Kidney (tissue), 14 donors: Measurements from ENCODE around the gene FIG4. TPM values are rescaled to one million over a fixed set of nuclear protein-coding genes. Genes with fewer than 3 reads are reported as not detected.
A peak's percentile ranks its signal among the peaks of the same experiment; 100 is the strongest.
"Not testable (repeated sequence)": the region's sequence is repeated elsewhere in the genome, so short reads cannot be mapped to it uniquely, and the experiment has no call there.

Experiments
- DNase-seq, 5 donors: peaks; one replicate each; pipeline ENCODE4 v3.0.0-alpha.2; 2013 to 2020
- FAIRE-seq: peaks from 2 replicates; lab custom pipeline; 2012; peaks lifted over from hg19 to GRCh38; lab: Jason Lieb, UNC
- H3K27ac ChIP-seq, 2 donors: one replicate each; pipeline ENCODE4 v1.7.0; 2013; ENCODE audit warnings: low read depth in 2 of 2, low read length in 2 of 2, inconsistent platforms in 1 of 2
- H3K27me3 ChIP-seq: one replicate; pipeline ENCODE4 v1.7.1; 2013; ENCODE audit warnings: low read length, inconsistent platforms; ENCODE audit not compliant: control insufficient read depth, insufficient read depth
- H3K36me3 ChIP-seq, 3 donors: one replicate each; pipeline versions ENCODE4 v1.7.0 to v1.7.1; 2013; ENCODE audit warnings: low read length in 3 of 3, control low read depth in 1 of 3, inconsistent platforms in 1 of 3; ENCODE audit not compliant: insufficient read depth in 3 of 3, control insufficient read depth in 2 of 3
- H3K4me1 ChIP-seq, 3 donors: one replicate each; pipeline versions ENCODE4 v1.7.0 to v1.7.1; 2013; ENCODE audit warnings: low read length in 3 of 3, inconsistent platforms in 1 of 3, low read depth in 1 of 3; ENCODE audit not compliant: control insufficient read depth in 2 of 3, insufficient read depth in 2 of 3
- H3K4me3 ChIP-seq, 3 donors: one replicate each; pipeline versions ENCODE4 v1.7.0 to v1.8.1; 2013; ENCODE audit warnings: low read length in 3 of 3, control low read depth in 1 of 3, inconsistent platforms in 1 of 3
- H3K9ac ChIP-seq, 3 donors: one replicate each; pipeline versions ENCODE4 v1.7.0 to v1.7.1; 2013; ENCODE audit warnings: low read length in 3 of 3, control low read depth in 1 of 3, inconsistent platforms in 1 of 3
- H3K9me3 ChIP-seq, 3 donors: one replicate each; pipeline versions ENCODE4 v1.7.0 to v1.7.1; 2013; ENCODE audit warnings: low read length in 3 of 3, control low read depth in 1 of 3, inconsistent platforms in 1 of 3; ENCODE audit not compliant: control insufficient read depth in 2 of 3, insufficient read depth in 1 of 3
- intact Hi-C: fragments of 100-400 bp; cut with DNase I; formaldehyde crosslinking; loops from one replicate; pipeline ENCODE4 v1.11.1; 2022
- polyA plus RNA-seq: library from polyadenylated mRNA; stranded (reverse); fragments of 350-450 nt; fragmentation: Illumina TruSeq; extraction: RNeasy Lipid Tissue Mini Kit (QIAGEN cat#74804); gene quantifications from one replicate; pipeline ENCODE4 v1.2.3, GENCODE V29; 2014; ENCODE audit warnings: low read depth, low replicate concordance; ENCODE audit not compliant: insufficient read depth
- total RNA-seq: library from RNA; stranded (reverse); fragmentation: NEBNext Ultra II Directional; extraction: Animal tissue kit (Norgen Biotek cat#: 25700); gene quantifications from one replicate; pipeline ENCODE4 v1.2.1, GENCODE V29; 2021
- TF ChIP-seq, protein P1 (sequence below): IDR thresholded peaks from 3 replicates; pipeline ENCODE4 v1.5.1; 2012; ENCODE audit warnings: mild to moderate bottlenecking, moderate library complexity, borderline replicate concordance; ENCODE audit not compliant: insufficient read depth; ENCODE audit errors: extremely low read depth
- donor health status: control.
- donor health status: control.
- donor health status: control.
- donor health status: control.
- donor health status: control.
- donor health status: DM: yes; HTN: yes; CAD: no.
- donor health status: Normal renal cell carcinoma (clear cell type).

The FIG4 gene
- total and polyA plus RNA-seq, 2 donors from 2014 or later, result 13.1 to 17.8 TPM

GRCh38 chr6:109705258-109705657, 14.2 kb downstream of the FIG4 start:
- no peaks in the 10 kb centered on the region for H3K4me1 ChIP-seq
- no peak overlapping the region for H3K9ac ChIP-seq
- H3K9me3 ChIP-seq, result no peaks in the 10 kb centered on the region
- peak; percentile 79 to 96 (median 87) for DNase-seq
- FAIRE-seq, result peak; percentile 88
- H3K36me3 ChIP-seq, result no peaks in the 10 kb centered on the region
- H3K27me3 ChIP-seq, result no peaks in the 10 kb centered on the region
- intact Hi-C loops, result loop anchor here (10.0 kb wide), 1 partner anchor 330 kb away; no protein-coding TSS in a partner anchor
- no peak overlapping the region for H3K4me3 ChIP-seq
- TF ChIP-seq, protein P1, sequence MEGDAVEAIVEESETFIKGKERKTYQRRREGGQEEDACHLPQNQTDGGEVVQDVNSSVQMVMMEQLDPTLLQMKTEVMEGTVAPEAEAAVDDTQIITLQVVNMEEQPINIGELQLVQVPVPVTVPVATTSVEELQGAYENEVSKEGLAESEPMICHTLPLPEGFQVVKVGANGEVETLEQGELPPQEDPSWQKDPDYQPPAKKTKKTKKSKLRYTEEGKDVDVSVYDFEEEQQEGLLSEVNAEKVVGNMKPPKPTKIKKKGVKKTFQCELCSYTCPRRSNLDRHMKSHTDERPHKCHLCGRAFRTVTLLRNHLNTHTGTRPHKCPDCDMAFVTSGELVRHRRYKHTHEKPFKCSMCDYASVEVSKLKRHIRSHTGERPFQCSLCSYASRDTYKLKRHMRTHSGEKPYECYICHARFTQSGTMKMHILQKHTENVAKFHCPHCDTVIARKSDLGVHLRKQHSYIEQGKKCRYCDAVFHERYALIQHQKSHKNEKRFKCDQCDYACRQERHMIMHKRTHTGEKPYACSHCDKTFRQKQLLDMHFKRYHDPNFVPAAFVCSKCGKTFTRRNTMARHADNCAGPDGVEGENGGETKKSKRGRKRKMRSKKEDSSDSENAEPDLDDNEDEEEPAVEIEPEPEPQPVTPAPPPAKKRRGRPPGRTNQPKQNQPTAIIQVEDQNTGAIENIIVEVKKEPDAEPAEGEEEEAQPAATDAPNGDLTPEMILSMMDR, result peak; percentile 100
- no peak overlapping the region for H3K27ac ChIP-seq

- Histone ChIP-seq H3K9me3 (no peaks in the 10 kb centered on the region), H3K36me3 (no peaks in the 10 kb centered on the region), H3K27me3 (no peaks in the 10 kb centered on the region), H3K9ac (no peak overlapping the region), H3K4me1 (no peaks in the 10 kb centered on the region), H3K27ac (no peak overlapping the region), H3K4me3 (no peak overlapping the region)
- intact Hi-C loops, result loop anchor here (10.0 kb wide), 1 partner anchor 328 kb away; no protein-coding TSS in a partner anchor
- TF ChIP-seq, protein P1, result no peak
- DNase-seq (no peak), FAIRE-seq (no peak)
Measured at GRCh38 chr6:109706513-109706912, 15.4 kb downstream of the FIG4 start.

- H3K4me3 ChIP-seq, H3K27ac ChIP-seq, H3K27me3 ChIP-seq, H3K9ac ChIP-seq, H3K4me1 ChIP-seq, H3K9me3 ChIP-seq, H3K36me3 ChIP-seq, FAIRE-seq, DNase-seq: not testable (repeated sequence)
- intact Hi-C loops, result loop anchor here (10.0 kb wide), 1 partner anchor 327 kb away; no protein-coding TSS in a partner anchor
Measured at GRCh38 chr6:109708099-109708498, 17.0 kb downstream of the FIG4 start.

DNA sequence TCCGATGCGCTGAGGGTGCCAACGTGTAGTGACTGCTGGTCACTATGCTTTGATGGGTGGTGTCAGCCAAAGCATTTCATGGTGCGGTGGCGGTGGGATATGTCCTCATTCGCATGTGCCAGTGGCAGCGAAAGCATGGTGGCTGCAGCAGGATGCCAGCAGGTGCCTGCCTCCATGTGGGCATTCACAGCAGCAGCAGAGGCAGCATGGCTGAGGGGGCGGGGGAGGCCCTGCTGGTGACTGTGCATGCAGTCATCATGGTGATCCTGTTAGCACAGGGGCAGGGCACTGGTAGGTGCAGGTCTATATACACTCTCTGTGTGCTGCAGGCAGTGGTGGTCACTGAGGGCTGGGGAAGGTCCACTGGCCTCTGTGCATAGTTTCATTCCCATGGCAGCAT, 22.0 kb downstream of the FIG4 start:
- FAIRE-seq, result no peak
- Histone ChIP-seq H3K9me3 (no peaks in the 10 kb centered on the region), H3K4me3 (no peak overlapping the region), H3K27ac (no peak overlapping the region), H3K9ac (no peak overlapping the region), H3K27me3 (no peaks in the 10 kb centered on the region), H3K4me1 (peaks cover 0 to 2% (median 0%) of the 10 kb centered on the region in 3 donors), H3K36me3 (peaks cover 0 to 5% (median 0%) of the 10 kb centered on the region in 3 donors)
- intact Hi-C loops, result no loop called here
- TF ChIP-seq, protein P1, result no peak
- DNase-seq, result peak in 1 of 5 donors; percentile 45
